ENCODE data around the gene GMPR2.

GRCh38 chr14:24190416-24190815 is 42.3 kb upstream of the GMPR2 start:
- TF ChIP-seq EZH2 (IDR thresholded peaks at IDR 0.05) (no peak), POLR2AphosphoS5 (IDR thresholded peaks at IDR 0.05; ENCODE audit: borderline replicate concordance, low read depth, low read length) (no peak), FOXP2 (optimal IDR thresholded peaks at IDR 0.05; ENCODE audit: control extremely low read depth, extremely low read length, insufficient read depth) (no peak)
